HepG2 (cell line): Measurements from ENCODE around the gene MAPK8IP3. TPM values are rescaled to one million over a fixed set of nuclear protein-coding genes. Genes with fewer than 3 reads are reported as not detected.
A peak's percentile ranks its signal among the peaks of the same experiment; 100 is the strongest.

ENCODE experiments used
- AGO1 ChIP-seq: fragments of 200-400 bp; formaldehyde crosslinking; IDR thresholded peaks from 2 replicates; pipeline ENCODE4 v1.6.1; 2017; ENCODE audit warnings: mild to moderate bottlenecking, low read depth, low read length, moderate library complexity; ENCODE audit not compliant: poor library complexity, severe bottlenecking
- BATF2 ChIP-seq: sonication (generic); formaldehyde crosslinking; IDR thresholded peaks from 2 replicates; pipeline ENCODE4 v1.8.0; 2022; ENCODE audit warnings: mild to moderate bottlenecking, missing genetic modification reagents, moderate library complexity
- CEBPB ChIP-seq: IDR thresholded peaks from 2 replicates; pipeline ENCODE4 v1.6.1; 2011; ENCODE audit warnings: low read depth, low read length, improper control_type of control experiment, borderline replicate concordance
- DDIT3 ChIP-seq: sonication (generic); formaldehyde crosslinking; IDR thresholded peaks from 2 replicates; pipeline ENCODE4 v1.4.0; 2020; ENCODE audit warnings: mild to moderate bottlenecking, missing genetic modification reagents
- ELF3 ChIP-seq: IDR thresholded peaks from 2 replicates; pipeline ENCODE4 v1.6.1; 2016; ENCODE audit warnings: missing genetic modification reagents, missing compliant biosample characterization
- HNRNPLL ChIP-seq: fragments of 200-400 bp; formaldehyde crosslinking; IDR thresholded peaks from 2 replicates; pipeline ENCODE4 v1.6.1; 2017; ENCODE audit warnings: mild to moderate bottlenecking, low read depth, low read length; ENCODE audit not compliant: poor library complexity, severe bottlenecking
- NFYC ChIP-seq: IDR thresholded peaks from 2 replicates; pipeline ENCODE4 v1.6.1; 2016; ENCODE audit warnings: missing genetic modification reagents, missing compliant biosample characterization
- NR1H2 ChIP-seq: sonication (generic); formaldehyde crosslinking; IDR thresholded peaks from 2 replicates; pipeline ENCODE4 v1.8.1; 2022; ENCODE audit warnings: low read depth, missing genetic modification reagents, borderline replicate concordance
- NR2F6 ChIP-seq, 2 experiments: IDR thresholded peaks; 2 replicates each; pipeline ENCODE4 v1.6.1; 2016; ENCODE audit warnings: antibody characterized with exemption in 1 of 2, mild to moderate bottlenecking in 1 of 2
- NRL ChIP-seq: sonication (generic); formaldehyde crosslinking; IDR thresholded peaks from 2 replicates; pipeline ENCODE4 v1.5.0; 2020; ENCODE audit warnings: missing genetic modification reagents, mild to moderate bottlenecking, moderate library complexity, borderline replicate concordance
- PHB2 ChIP-seq: fragments of 450-650 bp; IDR thresholded peaks from 2 replicates; pipeline ENCODE4 v1.6.1; 2018; ENCODE audit not compliant: partially characterized antibody
- RARG ChIP-seq: sonication (generic); formaldehyde crosslinking; IDR thresholded peaks from 2 replicates; pipeline ENCODE4 v1.4.0; 2020; ENCODE audit warnings: low read depth, mild to moderate bottlenecking, missing genetic modification reagents
- RNF2 ChIP-seq: fragments of 450-650 bp; conservative IDR thresholded peaks from 2 replicates; pipeline ENCODE4 v1.6.1; 2016; ENCODE audit warnings: low read depth
- SAFB2 ChIP-seq: sonication (generic); formaldehyde crosslinking; IDR thresholded peaks from 2 replicates; pipeline ENCODE4 v1.5.1; 2020; ENCODE audit warnings: missing genetic modification reagents, low read depth, mild to moderate bottlenecking, borderline replicate concordance
- SRF ChIP-seq: IDR thresholded peaks from 2 replicates; pipeline ENCODE4 v1.6.1; 2011; ENCODE audit warnings: mild to moderate bottlenecking, low read depth, low read length, moderate library complexity
- TFE3 ChIP-seq: IDR thresholded peaks from 2 replicates; pipeline ENCODE4 v1.6.1; 2016
- ZFP36L1 ChIP-seq: sonication (generic); formaldehyde crosslinking; IDR thresholded peaks from 2 replicates; pipeline ENCODE4 v1.8.0; 2022; ENCODE audit warnings: mild to moderate bottlenecking, missing genetic modification reagents, moderate library complexity
- ZNF101 ChIP-seq: sonication (generic); formaldehyde crosslinking; IDR thresholded peaks from 2 replicates; pipeline ENCODE4 v1.4.0; 2020; ENCODE audit warnings: mild to moderate bottlenecking, low read depth, missing genetic modification reagents, borderline replicate concordance
- ZNF317 ChIP-seq: sonication (generic); formaldehyde crosslinking; IDR thresholded peaks from 2 replicates; pipeline ENCODE4 v1.5.0; 2020; ENCODE audit warnings: mild to moderate bottlenecking, missing genetic modification reagents
- ZNF335 ChIP-seq: sonication (generic); formaldehyde crosslinking; IDR thresholded peaks from 2 replicates; pipeline ENCODE4 v1.4.0; 2020; ENCODE audit warnings: missing genetic modification reagents
- ZNF44 ChIP-seq: sonication (generic); formaldehyde crosslinking; IDR thresholded peaks from 2 replicates; pipeline ENCODE4 v1.5.1; 2020; ENCODE audit warnings: mild to moderate bottlenecking, missing genetic modification reagents
- ZNF446 ChIP-seq: sonication (generic); formaldehyde crosslinking; IDR thresholded peaks from 2 replicates; pipeline ENCODE4 v1.5.0; 2020; ENCODE audit warnings: mild to moderate bottlenecking, missing genetic modification reagents
- ZNF503 ChIP-seq: sonication (generic); formaldehyde crosslinking; IDR thresholded peaks from 2 replicates; pipeline ENCODE4 v1.4.0; 2020; ENCODE audit warnings: missing genetic modification reagents
- ZNF589 ChIP-seq: sonication (generic); formaldehyde crosslinking; conservative IDR thresholded peaks from 2 replicates; pipeline ENCODE4 v1.8.0; 2022; ENCODE audit warnings: mild to moderate bottlenecking, moderate library complexity, missing genetic modification reagents
- ZNF616 ChIP-seq: sonication (generic); formaldehyde crosslinking; IDR thresholded peaks from 2 replicates; pipeline ENCODE4 v1.5.0; 2020; ENCODE audit warnings: low read depth, mild to moderate bottlenecking, missing genetic modification reagents
- ZSCAN9 ChIP-seq: IDR thresholded peaks from 2 replicates; pipeline ENCODE4 v1.6.1; 2016; ENCODE audit warnings: borderline replicate concordance
- polyA plus RNA-seq, 8 experiments: library from polyadenylated mRNA; depleted of rRNA in 3 of 8; stranded (reverse) in 7 of 8; unstranded in 1 of 8; fragments of >200 nt; fragmentation: Illumina TruSeq in 4 of 8; extraction: Trizol in 4 of 8; gene quantifications; 2 replicates each; pipeline versions ENCODE4 v1.2.1 to v1.2.3, GENCODE V29; 2011 to 2016; ENCODE audit warnings: low read depth in 4 of 8, missing spikeins in 1 of 8, mixed read lengths in 1 of 8; ENCODE audit not compliant: insufficient read depth in 1 of 8
- total RNA-seq, 5 experiments: library from RNA; depleted of rRNA; stranded (reverse); fragments of >200 nt; fragmentation: Illumina TruSeq; extraction: Trizol; gene quantifications; 2 replicates each; pipeline ENCODE4 v1.2.3, GENCODE V29; 2016; ENCODE audit warnings: low read depth in 1 of 5

MAPK8IP3 gene
- total and polyA plus RNA-seq, 2 of the 13 experiments (the other 11 are each of a cell fraction or from before 2014, with no cell fraction given): 25.1 to 41.7 TPM

GRCh38 chr16:1771864-1772361 is 65.9 kb downstream of the MAPK8IP3 start (continued):
- TF ChIP-seq CEBPB: no peak
- no peak for TF ChIP-seq NRL
- 0 out of 2 replicates have a peak, but pooled peaks have one; percentile 34 for TF ChIP-seq RNF2
- TF ChIP-seq ZNF589: no peak
- TF ChIP-seq ZNF101 (CRISPR knock-in tag): no peak
- TF ChIP-seq ZNF44 (CRISPR knock-in tag): 0 out of 2 replicates have a peak, but pooled peaks have one; percentile 38
- no peak for TF ChIP-seq ZFP36L1
- TF ChIP-seq TFE3 (CRISPR knock-in tag): 0 out of 2 replicates have a peak, but pooled peaks have one; percentile 4
- TF ChIP-seq NFYC (CRISPR knock-in tag): no peak
- TF ChIP-seq BATF2: no peak
- no peak for TF ChIP-seq PHB2
- TF ChIP-seq SAFB2 (CRISPR knock-in tag): no peak
- TF ChIP-seq ZNF317 (CRISPR knock-in tag): no peak
- TF ChIP-seq ZSCAN9 (CRISPR knock-in tag): no peak
- TF ChIP-seq ZNF335 (CRISPR knock-in tag): no peak
- TF ChIP-seq HNRNPLL: no peak
- TF ChIP-seq RARG (CRISPR knock-in tag): no peak
- no peak for TF ChIP-seq NR2F6 (IDR thresholded peaks at IDR 0.05)
- no peak for TF ChIP-seq NR2F6 (CRISPR knock-in tag; IDR thresholded peaks at IDR 0.05)
- no peak for TF ChIP-seq AGO1
- TF ChIP-seq ELF3 (CRISPR knock-in tag): no peak
- TF ChIP-seq ZNF616 (CRISPR knock-in tag): no peak
- TF ChIP-seq ZNF446 (CRISPR knock-in tag): no peak
- no peak for TF ChIP-seq SRF
- TF ChIP-seq DDIT3 (CRISPR knock-in tag): no peak
- no peak for TF ChIP-seq ZNF503
- no peak for TF ChIP-seq NR1H2 (CRISPR knock-in tag)
